NT2/D1 (cell line): ENCODE data around the gene RSPRY1.

ENCODE experiments used
- DNase-seq: peaks from one replicate; pipeline ENCODE4 v3.0.0-alpha.2; 2011; ENCODE audit warnings: low read depth, low spot score
- H3K27me3 ChIP-seq: 2 replicates; pipeline ENCODE4 v1.6.0; 2011; ENCODE audit warnings: mild to moderate bottlenecking; ENCODE audit not compliant: insufficient read length, insufficient read depth
- H3K36me3 ChIP-seq: 2 replicates; pipeline ENCODE4 v1.6.1; 2011; ENCODE audit warnings: mild to moderate bottlenecking, low read length, mixed read lengths; ENCODE audit not compliant: insufficient read depth, insufficient read length
- H3K4me1 ChIP-seq: 2 replicates; pipeline ENCODE4 v1.5.1; 2011; ENCODE audit not compliant: insufficient read depth, insufficient read length
- H3K4me3 ChIP-seq: 2 replicates; pipeline ENCODE4 v1.5.1; 2011; ENCODE audit warnings: low read depth; ENCODE audit not compliant: insufficient read length
- H3K9ac ChIP-seq: 2 replicates; pipeline ENCODE4 v1.6.0; 2011; ENCODE audit warnings: low read depth; ENCODE audit not compliant: insufficient read length
- H3K9me3 ChIP-seq: 2 replicates; pipeline ENCODE4 v1.5.1; 2011; ENCODE audit warnings: mild to moderate bottlenecking, low read length; ENCODE audit not compliant: insufficient read depth
- SUZ12 ChIP-seq: IDR thresholded peaks from 2 replicates; pipeline ENCODE4 v1.6.1; 2011; ENCODE audit not compliant: insufficient read length, insufficient read depth; ENCODE audit errors: extremely low read depth
- YY1 ChIP-seq: IDR thresholded peaks from 2 replicates; pipeline ENCODE4 v1.6.1; 2011; ENCODE audit not compliant: insufficient read length, insufficient read depth
- ZNF274 ChIP-seq: IDR thresholded peaks from 2 replicates; pipeline ENCODE4 v1.6.1; 2011; ENCODE audit warnings: mild to moderate bottlenecking, low read depth, low read length

Gene RSPRY1

GRCh38 chr16:57283959-57284208, 97.8 kb downstream of the RSPRY1 start:
- no peak for DNase-seq
- no peak for TF ChIP-seq YY1
- Histone ChIP-seq H3K9ac (peak overlapping the region; percentile 86), H3K9me3 (no peaks in the 10 kb centered on the region), H3K4me1 (peaks cover 7% of the 10 kb centered on the region), H3K36me3 (no peaks in the 10 kb centered on the region), H3K27me3 (peaks cover 32% of the 10 kb centered on the region), H3K4me3 (peak overlapping the region; percentile 70)

GRCh38 chr16:57284209-57284951, 98.3 kb downstream of the RSPRY1 start, which contains the start of gene PLLP:
Gene PLLP (minus strand): TSS chr16:57284672. CDS start chr16:57284540, 132 bp downstream.
- DNase-seq: no peak
- peak within 1 kb of the TSS; percentile 70 for H3K4me3 ChIP-seq
- H3K4me1 ChIP-seq: peaks cover 8% of the 10 kb centered on the region
- H3K36me3 ChIP-seq: no peaks in the 10 kb centered on the region
- peaks cover 32% of the 10 kb centered on the region for H3K27me3 ChIP-seq
- TF ChIP-seq SUZ12: no peak
- TF ChIP-seq ZNF274: no peak
- TF ChIP-seq YY1: no peak
- peak within 1 kb of the TSS; percentile 86 for H3K9ac ChIP-seq
- no peaks in the 10 kb centered on the region for H3K9me3 ChIP-seq

- peak overlapping the region; percentile 86 for H3K9ac ChIP-seq
- no peak for TF ChIP-seq ZNF274
- no peak for TF ChIP-seq YY1
- no peak for TF ChIP-seq SUZ12
- H3K4me3 ChIP-seq: peak overlapping the region; percentile 70
- H3K27me3 ChIP-seq: peaks cover 32% of the 10 kb centered on the region
- H3K4me1 ChIP-seq: peaks cover 8% of the 10 kb centered on the region
- H3K9me3 ChIP-seq: no peaks in the 10 kb centered on the region
- no peaks in the 10 kb centered on the region for H3K36me3 ChIP-seq
- DNase-seq: no peak
Observed at GRCh38 chr16:57284952-57285363, 98.8 kb downstream of the RSPRY1 start.

- Histone ChIP-seq H3K9ac (no peak overlapping the region), H3K4me1 (peaks cover 12% of the 10 kb centered on the region), H3K36me3 (no peaks in the 10 kb centered on the region), H3K9me3 (no peaks in the 10 kb centered on the region), H3K27me3 (peaks cover 32% of the 10 kb centered on the region), H3K4me3 (no peak overlapping the region)
- DNase-seq: no peak
- no peak for TF ChIP-seq ZNF274
- TF ChIP-seq SUZ12: no peak
Observed at GRCh38 chr16:57285379-57285778, 99.2 kb downstream of the RSPRY1 start.

GRCh38 chr16:57289391-57290257, 103.5 kb downstream of the RSPRY1 start:
- no peaks in the 10 kb centered on the region for H3K9me3 ChIP-seq
- TF ChIP-seq SUZ12: no peak
- no peak for TF ChIP-seq ZNF274
- no peak for TF ChIP-seq YY1
- no peak overlapping the region for H3K4me3 ChIP-seq
- H3K4me1 ChIP-seq: peaks cover 9% of the 10 kb centered on the region
- no peaks in the 10 kb centered on the region for H3K36me3 ChIP-seq
- H3K27me3 ChIP-seq: peaks cover 10% of the 10 kb centered on the region
- DNase-seq: no peak
- no peak overlapping the region for H3K9ac ChIP-seq
